GM19468 (cell line): ENCODE measurements around the gene ZNF26.
"Not testable (repeated sequence)": the region's sequence is repeated elsewhere in the genome, so short reads cannot be mapped to it uniquely, and the experiment has no call there.

Experiments
- ATAC-seq: cut with Tn5 transposase; IDR thresholded peaks from one replicate; pipeline ENCODE4 v1.9.1; 2021; ENCODE audit warnings: mild to moderate bottlenecking, moderate library complexity, moderate number of reproducible peaks; ENCODE audit not compliant: unreplicated experiment; ENCODE audit errors: extremely low read depth

The ZNF26 gene

GRCh38 chr12:132986001-132986884, at the start of gene ZNF26:
Gene ZNF26, plus strand, starts transcription at chr12:132986367. Its CDS starts 474 bp downstream, at chr12:132986841.
- peak; percentile 97 for ATAC-seq

- not testable (repeated sequence) for ATAC-seq
These were observed 49.2 kb upstream of the ZNF26 start for GRCh38 chr12:132936921-132937320.

- ATAC-seq, result no peak
These were observed 48.7 kb upstream of the ZNF26 start for GRCh38 chr12:132937476-132937875.

- not testable (repeated sequence) for ATAC-seq
These were observed 47.4 kb upstream of the ZNF26 start for GRCh38 chr12:132938807-132939206.

DNA sequence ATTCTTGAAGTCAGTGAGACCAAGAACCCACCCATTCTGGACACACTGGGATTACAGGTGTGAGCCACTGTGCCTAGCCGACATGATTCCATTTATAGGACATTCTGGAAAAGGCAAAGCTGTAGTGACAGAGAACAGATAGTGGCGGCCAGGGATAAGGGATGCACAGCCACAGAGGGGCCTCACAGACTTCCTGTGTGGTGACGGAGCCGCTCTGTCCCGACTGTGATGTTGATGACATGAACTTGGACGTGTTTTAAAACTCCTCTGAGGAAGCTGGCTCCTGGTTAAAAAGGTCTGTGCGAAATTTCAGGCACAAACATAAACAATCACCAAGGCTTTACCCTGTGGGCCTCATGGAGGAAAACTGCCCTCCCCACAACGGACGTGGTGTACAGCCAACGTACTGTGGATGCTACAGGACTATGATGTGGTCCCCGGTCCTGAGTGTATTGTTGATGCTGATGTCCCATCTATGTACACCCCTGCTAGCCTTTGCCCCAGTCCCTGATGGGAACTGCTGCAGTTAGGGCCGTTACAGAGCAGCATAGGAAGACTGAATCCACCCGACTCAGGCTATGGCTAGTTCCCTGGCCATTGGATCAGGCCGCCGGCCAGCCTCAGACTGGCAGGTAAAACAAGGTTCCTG, 46.0 kb upstream of the ZNF26 start:
- ATAC-seq, result no peak

DNA sequence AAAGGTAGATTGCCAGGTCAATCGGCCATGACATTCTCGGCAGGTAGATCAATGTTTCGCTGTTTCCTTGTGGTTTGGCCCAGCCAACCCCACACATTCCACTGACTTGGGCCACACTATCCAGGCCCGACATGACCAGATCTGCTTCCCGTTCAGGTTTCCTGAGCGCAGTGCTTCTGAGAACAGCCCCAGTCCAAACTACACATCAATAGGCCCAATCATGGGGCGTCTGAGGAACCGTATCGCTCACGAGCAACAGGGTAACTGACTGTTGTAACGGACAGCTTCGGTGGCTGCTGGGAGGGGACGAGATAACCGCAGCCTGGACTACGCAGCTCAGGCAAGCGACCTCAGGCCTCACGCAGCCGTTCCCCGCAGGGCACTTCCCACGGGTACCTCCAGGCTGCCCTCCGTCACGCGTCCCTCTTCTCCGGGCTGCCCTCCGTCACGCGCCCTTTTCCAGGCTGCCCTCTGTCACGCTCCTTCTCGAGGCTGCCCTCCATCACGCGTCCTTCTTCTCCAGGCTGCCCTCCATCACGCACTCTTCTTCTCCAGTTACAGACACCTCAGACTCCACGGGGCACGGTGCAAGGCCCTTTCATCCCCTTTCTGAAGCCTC, 44.7 kb upstream of the ZNF26 start:
- ATAC-seq, result no peak

DNA sequence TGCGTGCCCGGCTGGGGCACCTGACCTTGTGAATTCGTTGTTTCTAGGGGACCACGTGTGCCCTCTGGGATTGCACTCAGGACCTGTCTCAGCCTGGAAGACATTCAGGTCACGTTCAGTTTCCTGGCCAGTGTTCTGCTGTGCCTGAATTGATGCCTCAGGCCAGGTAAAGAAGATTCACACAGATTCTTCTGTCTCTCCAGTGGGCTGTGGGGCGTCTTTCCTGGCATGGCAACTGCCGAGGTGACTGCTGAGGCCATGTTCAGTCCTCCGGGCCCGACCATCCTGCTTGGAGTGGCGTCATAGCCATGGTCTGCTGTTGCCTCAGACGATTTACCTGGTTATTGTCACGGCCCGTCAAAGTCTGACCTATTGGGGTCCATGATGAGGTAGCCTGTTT, 43.6 kb upstream of the ZNF26 start:
- no peak for ATAC-seq

GRCh38 chr12:132945806-132946205, 40.4 kb upstream of the ZNF26 start:
- no peak for ATAC-seq

GRCh38 chr12:132946246-132946820, 39.8 kb upstream of the ZNF26 start:
- ATAC-seq, result no peak

DNA sequence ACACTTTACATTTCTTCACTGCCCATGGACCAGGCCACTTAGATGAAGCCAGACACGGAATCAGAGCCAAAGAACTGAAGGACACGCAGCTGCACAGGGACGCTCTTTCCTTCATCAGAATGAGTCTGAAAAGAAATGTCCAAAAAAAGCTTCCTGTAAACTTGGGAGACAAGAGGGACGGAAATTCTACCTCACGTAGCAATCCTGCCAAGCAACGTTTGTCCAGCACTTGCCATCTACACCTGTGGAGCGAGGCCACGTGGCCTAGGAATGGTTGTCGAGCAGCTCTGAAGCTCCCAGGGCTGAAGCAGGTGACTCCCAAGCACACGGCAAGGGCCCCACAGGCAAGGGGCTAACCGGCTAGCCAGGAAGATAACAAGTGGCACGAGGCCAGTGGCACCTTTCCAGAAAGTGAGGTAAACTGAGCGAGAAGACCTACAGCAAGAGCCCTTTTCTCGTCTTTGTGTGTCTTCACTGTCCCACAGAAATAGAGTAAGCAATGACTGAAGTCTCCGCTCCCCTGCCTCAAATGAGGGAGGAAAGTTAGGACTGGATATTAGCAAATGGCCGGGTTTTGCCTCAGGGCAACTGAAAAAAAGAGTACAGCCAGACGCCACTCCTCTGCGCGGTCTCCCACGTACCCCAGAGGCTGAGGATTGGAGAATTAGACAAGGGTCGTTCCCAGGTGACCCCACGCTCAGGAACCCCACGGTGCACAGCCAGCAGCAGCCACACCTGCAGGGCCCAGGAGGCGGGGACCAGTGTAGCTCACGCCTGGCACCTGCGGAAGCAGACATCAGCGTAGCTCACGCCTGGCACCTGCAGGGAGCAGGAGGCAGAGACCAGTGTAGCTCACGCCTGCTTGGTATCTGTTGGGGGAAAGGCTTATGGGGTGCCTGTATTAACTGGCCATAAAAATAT, 37.8 kb upstream of the ZNF26 start:
- no peak for ATAC-seq

DNA sequence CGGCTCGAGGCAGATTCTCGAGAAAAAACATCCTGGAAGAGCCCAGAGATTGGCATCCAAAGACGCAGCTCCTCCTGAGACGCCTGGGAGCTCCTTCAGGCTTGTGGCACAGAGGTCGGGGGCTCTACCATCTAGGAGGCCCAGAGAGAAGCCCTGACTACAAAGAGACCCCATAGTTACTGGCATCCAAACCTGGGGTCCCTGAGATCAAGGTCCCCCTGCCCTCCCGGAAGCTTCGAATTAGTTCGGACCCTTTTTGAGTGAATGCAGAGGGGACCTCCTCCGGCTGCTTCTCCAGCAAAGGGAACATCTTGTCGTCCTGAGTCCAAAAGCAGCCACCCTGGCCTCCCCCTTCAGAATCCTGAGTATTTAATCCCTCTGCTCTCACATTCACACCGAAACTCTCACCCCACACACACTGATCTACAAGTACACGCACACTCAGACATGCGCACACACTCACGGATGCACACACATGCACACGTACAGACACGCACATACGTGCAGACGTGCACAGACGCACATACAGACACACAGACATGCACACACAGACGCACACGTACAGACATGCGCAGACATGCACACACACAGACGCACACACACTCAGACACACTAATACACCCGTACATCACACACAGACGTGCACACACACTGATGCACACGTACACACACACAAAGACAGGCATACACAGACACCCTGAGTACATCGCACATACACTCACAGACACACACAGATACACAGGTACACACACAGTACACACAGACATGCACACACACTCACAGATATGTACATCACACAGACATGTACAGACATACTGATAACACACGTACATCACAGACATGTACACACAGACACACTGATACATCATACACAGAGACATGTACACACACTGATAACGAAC, 36.0 kb upstream of the ZNF26 start:
- no peak for ATAC-seq

DNA sequence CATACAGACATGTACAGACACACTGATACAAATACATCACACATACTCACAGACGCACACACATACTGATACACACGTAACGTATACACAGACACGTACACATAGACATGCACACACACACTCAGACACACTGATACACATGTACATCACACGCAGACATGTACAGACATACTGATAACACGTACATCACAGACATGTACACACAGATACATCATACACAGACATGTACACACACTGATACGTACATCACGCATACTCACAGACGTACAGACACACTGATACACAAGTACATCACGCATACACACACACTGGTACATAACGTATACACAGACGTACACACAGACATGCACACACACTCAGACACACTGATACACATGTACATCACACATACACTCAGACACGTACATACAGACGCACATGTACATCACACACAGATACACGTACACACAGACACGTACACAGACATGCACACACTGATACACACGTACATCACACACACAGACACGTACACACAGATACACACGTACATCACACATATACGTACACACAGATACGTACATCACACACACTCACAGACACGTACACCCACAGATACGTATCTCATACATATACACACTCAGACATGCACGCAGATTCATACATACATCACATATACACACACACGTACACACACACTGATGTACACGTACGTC, 35.2 kb upstream of the ZNF26 start:
- no peak for ATAC-seq

DNA sequence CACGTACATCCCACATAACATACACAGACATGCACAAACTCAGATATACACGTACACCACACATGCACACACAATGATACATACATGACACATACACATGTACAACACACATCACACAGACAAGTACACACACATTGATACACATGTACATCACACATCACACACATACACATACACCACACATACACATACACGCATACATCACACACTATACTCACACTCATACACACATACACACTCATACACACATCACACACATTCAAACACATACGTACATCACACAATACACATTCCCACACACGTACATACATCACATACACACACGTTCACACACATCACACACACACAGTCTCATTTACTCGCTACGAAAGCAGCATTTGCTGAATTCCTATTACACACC, 34.5 kb upstream of the ZNF26 start:
- no peak for ATAC-seq

- ATAC-seq, result no peak
These were observed 33.6 kb upstream of the ZNF26 start for GRCh38 chr12:132952371-132953162.

DNA sequence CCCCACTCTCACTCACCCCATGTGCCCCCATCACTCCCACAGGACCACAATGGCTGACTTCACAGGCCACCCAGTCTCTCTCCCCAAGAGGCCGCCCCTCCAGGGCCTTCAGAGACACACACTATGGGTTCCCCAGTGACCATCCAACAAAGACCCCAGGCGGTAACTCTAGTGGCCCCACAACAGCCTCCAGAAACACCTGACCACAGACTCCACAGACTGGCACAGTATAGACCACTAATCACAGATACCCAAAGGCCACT, 33.1 kb upstream of the ZNF26 start:
- ATAC-seq, result no peak

- ATAC-seq, result no peak
These were observed 32.4 kb upstream of the ZNF26 start for GRCh38 chr12:132953771-132954170.

DNA sequence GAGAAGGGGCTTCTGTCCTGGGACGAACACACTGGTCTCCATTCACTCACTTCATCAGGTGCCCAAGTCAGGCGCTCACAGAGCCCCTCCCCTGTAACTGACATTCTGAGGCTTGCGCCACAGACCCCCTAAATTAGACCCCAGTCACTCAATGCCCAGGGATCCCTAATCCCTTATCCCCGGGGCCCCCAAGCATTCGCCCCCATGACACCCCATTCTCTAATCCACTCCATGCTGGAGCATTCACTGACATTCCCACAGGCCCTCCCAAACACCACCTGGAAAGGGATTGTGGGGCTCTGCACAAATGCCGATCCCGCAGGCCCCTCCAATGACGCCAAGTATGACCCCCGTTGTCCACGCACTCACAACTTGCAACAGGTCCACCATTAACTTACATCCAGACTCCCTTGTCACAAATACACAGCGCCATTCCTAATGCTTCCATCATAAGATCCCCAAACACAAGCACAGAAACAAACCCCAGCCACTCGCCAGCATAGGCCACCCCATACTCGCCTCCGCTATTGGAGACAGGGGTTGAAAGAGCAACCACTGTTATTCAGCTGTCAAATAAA, 31.6 kb upstream of the ZNF26 start:
- no peak for ATAC-seq
